Neural progenitor cell (in vitro differentiated cells): ENCODE measurements around the gene FAM114A2.

Experiments used
- CTCF ChIP-seq: fragments of 200-600 bp; sonication (generic); IDR thresholded peaks from 2 replicates; pipeline ENCODE4 v1.5.1; 2017; ENCODE audit warnings: antibody characterized with exemption, mild to moderate bottlenecking
- EZH2 ChIP-seq: fragments of 200-600 bp; sonication (generic); IDR thresholded peaks from 2 replicates; pipeline ENCODE4 v1.6.1; 2017; ENCODE audit warnings: antibody characterized with exemption, mild to moderate bottlenecking, moderate library complexity
- EZH2phosphoT487 ChIP-seq: fragments of 200-600 bp; sonication (generic); IDR thresholded peaks from 2 replicates; pipeline ENCODE4 v1.6.1; 2017; ENCODE audit warnings: antibody characterized with exemption

GRCh38 chr5:154002093-154002492, 36.6 kb downstream of the FAM114A2 start:
- TF ChIP-seq CTCF, result no peak
- no peak for TF ChIP-seq EZH2
- no peak for TF ChIP-seq EZH2phosphoT487
